H1 (cell line): ENCODE results near the gene GPLD1. TPM values are rescaled to one million over a fixed set of nuclear protein-coding genes. Genes with fewer than 3 reads are reported as not detected.

ENCODE experiments used
- CTCF ChIA-PET: fragments of 300-600 bp; sonication (Branson Sonifier 250); formaldehyde crosslinking; loops from one replicate; lab custom pipeline; 2021; ENCODE audit not compliant: partially characterized antibody; lab: Charles Lee
- POLR2A ChIA-PET: fragments of 300-600 bp; sonication (Branson Sonifier 250); formaldehyde crosslinking; loops from one replicate; lab custom pipeline; 2021; ENCODE audit warnings: inconsistent platforms; ENCODE audit not compliant: partially characterized antibody; lab: Charles Lee
- DNase-seq, 2 experiments: peaks; one replicate each; pipeline versions ENCODE4 v3.0.0 to v3.0.0-alpha.2; 2010 to 2022; ENCODE audit warnings: low spot score in 2 of 2, low read depth in 1 of 2, mixed read lengths in 1 of 2
- FAIRE-seq: peaks from 2 replicates; lab custom pipeline; 2011; peaks lifted over from hg19 to GRCh38; lab: Jason Lieb, UNC
- H2AFZ ChIP-seq: 2 replicates; pipeline ENCODE4 v1.8.1; 2012; ENCODE audit warnings: low read length, inconsistent platforms
- H2AK5ac ChIP-seq: 2 replicates; pipeline ENCODE4 v1.6.1; 2013; ENCODE audit warnings: low read depth, low read length
- H2BK120ac ChIP-seq: replicated peaks from 2 replicates; pipeline ENCODE3; 2013; ENCODE audit warnings: low read depth, low read length, inconsistent platforms
- H2BK12ac ChIP-seq: 2 replicates; pipeline ENCODE4 v1.6.1; 2013; ENCODE audit warnings: low read depth, low read length
- H2BK15ac ChIP-seq: 2 replicates; pipeline ENCODE4 v1.6.1; 2013; ENCODE audit warnings: low read length
- H2BK20ac ChIP-seq: 2 replicates; pipeline ENCODE4 v1.6.1; 2013; ENCODE audit warnings: low read length
- H2BK5ac ChIP-seq: 2 replicates; pipeline ENCODE4 v1.6.1; 2013; ENCODE audit warnings: low read depth, low read length
- H3K14ac ChIP-seq: 2 replicates; pipeline ENCODE4 v1.6.1; 2013; ENCODE audit warnings: inconsistent platforms; ENCODE audit not compliant: insufficient read length
- H3K18ac ChIP-seq: 2 replicates; pipeline ENCODE4 v1.6.1; 2013; ENCODE audit warnings: low read length; ENCODE audit errors: extremely low read depth
- H3K23ac ChIP-seq: 2 replicates; pipeline ENCODE4 v1.6.1; 2013; ENCODE audit warnings: inconsistent platforms; ENCODE audit not compliant: insufficient read length
- H3K23me2 ChIP-seq: 2 replicates; pipeline ENCODE4 v1.6.1; 2013; ENCODE audit warnings: low read depth, low read length
- H3K27ac ChIP-seq: 2 replicates; pipeline ENCODE4 v1.6.1; 2011; ENCODE audit warnings: low read depth, low read length, inconsistent platforms
- H3K27me3 ChIP-seq, 4 experiments: replicated peaks in 1 of 4; 1 replicate in 1 of 4; 2 replicates in 3 of 4; pipeline versions ENCODE4 v1.6.1 to v1.8.1; 2011 to 2013; ENCODE audit warnings: low read length in 3 of 4, mild to moderate bottlenecking in 3 of 4, inconsistent platforms in 2 of 4, mixed read lengths in 2 of 4, moderate library complexity in 1 of 4; ENCODE audit not compliant: control insufficient read depth in 3 of 4, insufficient read depth in 3 of 4; ENCODE audit errors: extremely low read depth in 1 of 4
- H3K36me3 ChIP-seq, 4 experiments: 2 replicates each; pipeline versions ENCODE4 v1.6.1 to v1.8.1; 2011 to 2013; ENCODE audit warnings: mild to moderate bottlenecking in 4 of 4, low read length in 3 of 4, moderate library complexity in 2 of 4, control low read depth in 1 of 4, inconsistent platforms in 1 of 4; ENCODE audit not compliant: insufficient read depth in 4 of 4, control insufficient read depth in 2 of 4
- H3K4ac ChIP-seq: replicated peaks from 2 replicates; pipeline ENCODE3; 2013; ENCODE audit warnings: low read length, low read depth, mixed read lengths, inconsistent platforms; ENCODE audit not compliant: insufficient read length
- H3K4me1 ChIP-seq, 4 experiments: replicated peaks in 1 of 4; 1 replicate in 1 of 4; 2 replicates in 3 of 4; pipeline versions ENCODE4 v1.6.1 to v1.8.1; 2011 to 2013; ENCODE audit warnings: low read length in 3 of 4, inconsistent platforms in 2 of 4, mixed read lengths in 1 of 4; ENCODE audit not compliant: insufficient read depth in 4 of 4, control insufficient read depth in 3 of 4
- H3K4me2 ChIP-seq, 2 experiments: 2 replicates each; pipeline versions ENCODE4 v1.6.1 to v1.8.1; 2011 to 2013; ENCODE audit warnings: low read depth in 2 of 2, low read length in 2 of 2, control low read depth in 1 of 2, inconsistent platforms in 1 of 2, mild to moderate bottlenecking in 1 of 2; ENCODE audit not compliant: insufficient read depth in 1 of 2
- H3K4me3 ChIP-seq, 4 experiments: fragments of 200-600, 300-600 bp in 1 of 4; sonication (generic), shearing (Covaris generic), sonication (Bioruptor Twin) in 1 of 4; 2 replicates each; pipeline versions ENCODE4 v1.5.1 to v1.8.1; 2011 to 2016; ENCODE audit warnings: low read length in 4 of 4, low read depth in 3 of 4, control low read depth in 2 of 4, inconsistent platforms in 2 of 4, mild to moderate bottlenecking in 2 of 4, mixed read lengths in 1 of 4, moderate library complexity in 1 of 4; ENCODE audit not compliant: insufficient read depth in 2 of 4; ENCODE audit errors: extremely low read depth in 1 of 4
- H3K56ac ChIP-seq: replicated peaks from 2 replicates; pipeline ENCODE3; 2013; ENCODE audit warnings: low read depth, mild to moderate bottlenecking, mixed read lengths, low read length, inconsistent platforms; ENCODE audit not compliant: insufficient read length
- H3K79me1 ChIP-seq: 2 replicates; pipeline ENCODE4 v1.6.1; 2013; ENCODE audit warnings: low read depth, low read length, control low read depth
- H3K79me2 ChIP-seq, 2 experiments: 2 replicates each; pipeline versions ENCODE4 v1.6.1 to v1.8.1; 2012 to 2013; ENCODE audit warnings: low read length in 2 of 2, mild to moderate bottlenecking in 2 of 2, inconsistent platforms in 1 of 2; ENCODE audit not compliant: insufficient read depth in 2 of 2, control insufficient read depth in 1 of 2
- H3K9ac ChIP-seq, 4 experiments: replicated peaks in 1 of 4; 1 replicate in 1 of 4; 2 replicates in 3 of 4; pipeline versions ENCODE4 v1.6.1 to v1.8.1; 2011 to 2013; ENCODE audit warnings: low read depth in 3 of 4, low read length in 3 of 4, control low read depth in 2 of 4, mild to moderate bottlenecking in 2 of 4, moderate library complexity in 2 of 4, inconsistent platforms in 1 of 4; ENCODE audit errors: extremely low read depth in 1 of 4
- H3K9me3 ChIP-seq, 2 experiments: 2 replicates each; pipeline versions ENCODE4 v1.6.1 to v1.8.1; 2012 to 2013; ENCODE audit warnings: mild to moderate bottlenecking in 2 of 2, moderate library complexity in 2 of 2, control low read depth in 1 of 2, inconsistent platforms in 1 of 2, low read depth in 1 of 2, low read length in 1 of 2, mixed read lengths in 1 of 2; ENCODE audit not compliant: insufficient read depth in 2 of 2
- H4K20me1 ChIP-seq, 2 experiments: replicated peaks in 1 of 2; 2 replicates each; pipeline versions ENCODE3 to v1.8.1; 2011 to 2013; ENCODE audit warnings: inconsistent platforms in 2 of 2, low read length in 2 of 2, mild to moderate bottlenecking in 1 of 2; ENCODE audit not compliant: insufficient read depth in 2 of 2, control insufficient read depth in 1 of 2
- H4K5ac ChIP-seq: 2 replicates; pipeline ENCODE4 v1.6.1; 2013; ENCODE audit warnings: low read length, low read depth, mixed read lengths, inconsistent platforms; ENCODE audit not compliant: insufficient read length
- H4K8ac ChIP-seq: 2 replicates; pipeline ENCODE4 v1.8.0; 2013; ENCODE audit warnings: mild to moderate bottlenecking, moderate library complexity, low read length, inconsistent platforms; ENCODE audit not compliant: insufficient read depth; ENCODE audit errors: extremely low read depth
- H4K91ac ChIP-seq: replicated peaks from 2 replicates; pipeline ENCODE3; 2013; ENCODE audit warnings: low read length, mixed read lengths, inconsistent platforms; ENCODE audit not compliant: insufficient read length
- CTCF ChIP-seq, 3 experiments: IDR thresholded peaks; 1 replicate in 2 of 3; 2 replicates in 1 of 3; pipeline versions ENCODE4 v1.5.1 to v1.6.1; 2011; ENCODE audit warnings: low read length in 3 of 3, mild to moderate bottlenecking in 3 of 3, inconsistent platforms in 2 of 3, low read depth in 1 of 3, moderate library complexity in 1 of 3; ENCODE audit not compliant: insufficient read depth in 1 of 3; ENCODE audit errors: control extremely low read depth in 1 of 3
- MAX ChIP-seq: IDR thresholded peaks from 2 replicates; pipeline ENCODE4 v1.6.1; 2012; ENCODE audit warnings: inconsistent platforms
- RAD21 ChIP-seq, 2 experiments: IDR thresholded peaks in 1 of 2; conservative IDR thresholded peaks in 1 of 2; 2 replicates each; pipeline ENCODE4 v1.6.1; 2011; ENCODE audit warnings: low read depth in 2 of 2, low read length in 2 of 2, improper control_type of control experiment in 1 of 2, inconsistent platforms in 1 of 2, mild to moderate bottlenecking in 1 of 2, moderate library complexity in 1 of 2
- WGBS, 2 experiments: shearing (Covaris generic) in 1 of 2; methylation state at CpG; one replicate each; pipeline versions ENCODE4 v1.1.6 to v1.1.7; 2013 to 2015; ENCODE audit warnings: low lambda C conversion rate in 2 of 2, mixed read lengths in 2 of 2, inconsistent platforms in 1 of 2, low coverage in 1 of 2, missing lambda C conversion rate in 1 of 2; ENCODE audit not compliant: insufficient replicate concordance in 2 of 2, insufficient coverage in 1 of 2, insufficient read length in 1 of 2; ENCODE audit errors: extremely low coverage in 1 of 2, missing lambda C conversion rate in 1 of 2; 5-methylcytosine and 5-hydroxymethylcytosine counted together
- polyA plus RNA-seq, 7 experiments: library from polyadenylated mRNA; depleted of rRNA in 3 of 7; stranded (reverse) in 5 of 7; unstranded in 2 of 7; fragments of >200 nt in 5 of 7; fragments of 200-250 nt in 2 of 7; gene quantifications; 1 replicate in 5 of 7; 2 replicates in 1 of 7; 4 replicates in 1 of 7; pipeline versions ENCODE4 v1.2.1 to v1.2.3, GENCODE V29; 2011 to 2013; ENCODE audit warnings: missing spikeins in 2 of 7, mixed read lengths in 2 of 7
- total RNA-seq: library from RNA; stranded (reverse); fragmentation: NEBNext Ultra II Directional; extraction: Animal tissue kit (Norgen Biotek cat#: 25700); gene quantifications from 2 replicates; pipeline ENCODE4 v1.2.1, GENCODE V29; 2021

The GPLD1 gene
- total and polyA plus RNA-seq, 2 of the 8 experiments (the other 6 are each of a cell fraction or from before 2014, with no cell fraction given): 3.7 to 5.3 TPM

- H3K9ac ChIP-seq: no peak overlapping the region
- no peak overlapping the region for H2BK15ac ChIP-seq
- peaks cover 7% of the 10 kb centered on the region; the same call in 1 of the 2 replicates for H3K23me2 ChIP-seq
- H3K23ac ChIP-seq: no peak overlapping the region
- no peak overlapping the region for H4K8ac ChIP-seq
- H2BK120ac ChIP-seq: no peak overlapping the region
- no peak overlapping the region for H2AFZ ChIP-seq
- no peaks in the 10 kb centered on the region for H4K20me1 ChIP-seq
- no peak for DNase-seq
- no peak overlapping the region for H4K5ac ChIP-seq
- ChIA-PET CTCF (interaction anchor here (0.6 to 8.4 kb wide), 15 partner anchors 10 to 426 kb away, joined by 3 to 67 read pairs (median 4); no protein-coding TSS in a partner anchor), POLR2A (no interaction called here)
- WGBS, 2 experiments: 39% methylated on average over 2 of the region's 3 CpGs; no CpG with 5 or more reads in 1 of the 2 experiments
- no peak overlapping the region for H3K4me3 ChIP-seq
- 0 out of 4 replicates have a peak, but pooled peaks cover 0 to 2% of the 10 kb centered on the region in 2 experiments for H3K9me3 ChIP-seq
- H3K4me2 ChIP-seq: no peak overlapping the region
- peaks cover 0 to 24% (median 8%) of the 10 kb centered on the region in 4 experiments; a peak in 6 of 7 replicates for H3K27me3 ChIP-seq
- no peak overlapping the region for H2BK5ac ChIP-seq
- no peak overlapping the region for H3K18ac ChIP-seq
- no peaks in the 10 kb centered on the region for H3K79me1 ChIP-seq
- H2BK20ac ChIP-seq: no peak overlapping the region
- H2BK12ac ChIP-seq: no peak overlapping the region
- peaks cover 0 to 7% (median 3%) of the 10 kb centered on the region in 4 experiments; a peak in 4 of 7 replicates for H3K4me1 ChIP-seq
- no peak overlapping the region for H3K4ac ChIP-seq
- no peak for FAIRE-seq
- H3K27ac ChIP-seq: no peak overlapping the region
- no peak overlapping the region for H3K56ac ChIP-seq
- no peaks in the 10 kb centered on the region for H3K79me2 ChIP-seq
- H4K91ac ChIP-seq: no peak overlapping the region
- no peak overlapping the region for H2AK5ac ChIP-seq
- H3K36me3 ChIP-seq: no peaks in the 10 kb centered on the region
- H3K14ac ChIP-seq: no peak overlapping the region
- TF ChIP-seq RAD21 (IDR thresholded peaks at IDR 0.05 in 1 of 2, conservative IDR thresholded peaks at IDR 0.05 in 1 of 2; ENCODE audit: low read depth in 2 of 2, low read length in 2 of 2) (peak; percentile 15 to 41; a peak in 2 of 4 replicates), MAX (no peak), CTCF (IDR thresholded peaks at IDR 0.05; ENCODE audit: control extremely low read depth in 1 of 3, insufficient read depth in 1 of 3, low read depth in 1 of 3, low read length in 3 of 3) (peak; percentile 62 to 75 (median 67))
- TF ChIP-seq, all 59 proteins: peak for 2
These were observed 3.1 kb upstream of the GPLD1 start for GRCh38 chr6:24492475-24492874.
